Nucleus accumbens (tissue), 56 donors: Measurements from ENCODE around the gene PSMD14.
"Not testable (repeated sequence)": the region's sequence is repeated elsewhere in the genome, so short reads cannot be mapped to it uniquely, and the experiment has no call there.

Experiments
- DNase-seq, 56 donors: peaks; one replicate each; lab custom pipeline; 2025; lab: John Stamatoyannopoulos, UW

PSMD14 gene

DNA sequence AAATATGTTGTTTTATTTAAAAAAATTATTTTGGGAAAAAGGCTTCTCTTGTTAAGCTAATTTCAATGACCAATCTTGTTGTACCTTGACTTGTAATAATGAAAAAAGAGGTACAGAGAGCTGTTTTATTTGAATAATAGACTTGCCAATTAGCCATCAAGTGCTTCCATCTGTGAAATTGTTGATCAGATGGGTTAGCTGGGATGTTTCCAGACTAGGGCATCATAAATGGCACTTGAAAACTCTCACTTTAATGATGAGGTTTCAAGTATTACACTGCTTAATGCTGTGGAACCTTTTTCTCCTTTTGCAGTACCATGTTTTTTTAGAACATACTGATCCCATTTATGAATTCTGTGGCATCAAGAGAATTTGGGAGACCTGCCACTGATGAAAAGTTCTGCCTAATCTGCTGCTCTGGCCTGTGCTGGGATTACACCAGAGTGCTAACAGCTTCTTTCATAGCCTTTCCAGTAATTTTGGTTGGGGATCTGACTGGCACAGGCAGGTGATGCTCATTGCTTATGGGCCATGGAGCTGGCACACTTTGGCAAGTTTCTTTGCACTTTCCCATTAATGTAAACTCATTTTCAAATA lies 24.2 kb downstream of the PSMD14 start:
- no peak for DNase-seq

DNA sequence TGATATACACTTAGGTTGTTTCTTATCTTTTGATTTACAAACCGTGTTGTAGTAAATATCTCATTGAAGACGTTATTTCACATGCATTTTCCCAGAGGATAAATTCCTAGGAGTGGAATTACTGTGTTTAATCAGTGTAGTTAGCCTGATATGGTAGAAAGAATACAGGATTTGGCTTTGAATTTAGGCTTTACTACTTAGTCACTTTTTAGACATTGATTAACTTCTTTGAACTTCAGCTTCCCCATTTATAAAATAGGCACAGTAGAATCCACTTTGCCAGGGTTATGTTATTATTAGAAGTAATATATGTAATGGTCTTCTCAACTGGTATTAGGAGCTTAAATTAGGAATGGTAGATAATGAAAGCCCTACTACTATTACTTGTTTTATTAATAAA lies 27.4 kb downstream of the PSMD14 start:
- no peak for DNase-seq

DNA sequence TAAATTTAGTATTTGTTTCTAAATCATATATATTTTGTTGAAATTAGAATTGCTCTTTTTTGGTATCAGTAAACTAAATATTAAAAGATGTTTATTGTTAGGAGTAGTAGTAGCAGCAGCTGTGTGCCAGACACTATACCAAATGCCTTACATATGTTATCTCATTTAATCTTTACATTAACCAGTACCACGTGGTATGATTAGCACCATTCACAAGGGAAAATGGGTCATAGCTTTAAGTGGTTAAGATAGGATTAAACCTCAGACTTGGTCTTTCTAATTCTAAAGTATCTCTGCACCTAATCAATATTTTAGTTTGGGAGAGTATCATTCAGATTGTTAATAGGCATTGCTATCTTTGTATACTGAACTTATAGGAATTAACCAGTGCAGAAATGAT lies 29.0 kb downstream of the PSMD14 start:
- no peak for DNase-seq

DNA sequence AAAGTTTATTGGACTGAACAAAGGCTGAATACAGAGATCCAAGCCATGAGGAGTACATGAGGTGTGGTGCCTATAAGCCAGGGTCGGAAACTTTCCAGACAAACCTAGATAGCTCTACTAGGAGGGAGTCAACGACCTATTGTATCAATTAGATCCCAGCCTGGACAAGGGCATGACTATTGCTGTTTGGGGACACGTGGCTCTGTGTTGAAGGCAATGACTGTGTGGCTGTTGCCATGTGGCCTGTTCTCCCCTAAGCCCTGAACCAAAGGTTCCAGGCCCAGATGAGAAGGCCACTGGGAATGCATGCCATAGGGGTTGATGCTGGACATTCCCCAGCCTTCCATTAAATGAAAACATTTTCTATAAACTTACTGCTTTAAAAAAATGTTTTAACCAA lies 31.3 kb downstream of the PSMD14 start:
- not testable (repeated sequence) for DNase-seq

DNA sequence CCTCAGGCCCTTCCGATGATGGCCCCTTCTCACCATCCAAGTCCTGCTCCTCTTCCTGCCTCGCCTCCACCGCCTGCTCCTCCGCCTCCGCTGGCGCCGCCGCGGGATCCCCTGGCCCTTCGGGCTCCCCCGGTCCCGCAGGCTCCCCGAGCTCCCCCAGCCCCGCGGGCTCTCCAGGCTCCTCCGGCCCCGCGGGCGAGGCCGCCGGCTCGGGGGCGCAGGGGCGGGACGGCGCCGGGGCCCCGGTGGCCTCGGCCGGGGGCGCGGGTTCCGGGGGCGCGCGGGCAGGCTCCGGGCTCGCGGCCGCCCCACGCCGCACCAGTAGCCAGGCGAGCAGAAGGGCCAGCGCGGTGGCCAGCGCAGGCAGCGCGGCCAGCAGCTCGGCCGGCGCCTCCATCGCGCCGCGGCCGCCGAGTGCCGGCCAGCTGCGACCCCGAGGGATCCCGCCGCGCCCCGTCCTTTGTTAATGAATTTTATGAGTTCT lies 32.7 kb downstream of the PSMD14 start:
- not testable (repeated sequence) for DNase-seq

DNA sequence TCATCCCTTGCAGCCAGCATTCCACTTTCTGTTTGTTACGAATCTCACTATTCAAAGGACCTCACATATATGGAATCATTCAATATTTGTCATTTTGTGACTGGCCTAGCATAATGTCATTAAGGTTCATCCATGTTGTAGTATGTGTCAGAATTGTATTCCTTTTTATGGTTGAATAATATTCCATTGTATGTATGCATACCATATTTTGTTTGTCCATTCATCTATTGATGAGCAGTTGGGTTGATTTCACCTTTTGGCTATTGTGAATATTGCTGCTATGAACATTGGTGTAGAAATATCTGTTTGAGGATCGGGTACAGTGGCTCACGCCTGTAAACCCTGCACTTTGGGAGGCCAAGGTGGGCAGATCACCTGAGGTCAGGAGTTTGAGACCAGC lies 35.0 kb downstream of the PSMD14 start:
- DNase-seq = no peak

DNA sequence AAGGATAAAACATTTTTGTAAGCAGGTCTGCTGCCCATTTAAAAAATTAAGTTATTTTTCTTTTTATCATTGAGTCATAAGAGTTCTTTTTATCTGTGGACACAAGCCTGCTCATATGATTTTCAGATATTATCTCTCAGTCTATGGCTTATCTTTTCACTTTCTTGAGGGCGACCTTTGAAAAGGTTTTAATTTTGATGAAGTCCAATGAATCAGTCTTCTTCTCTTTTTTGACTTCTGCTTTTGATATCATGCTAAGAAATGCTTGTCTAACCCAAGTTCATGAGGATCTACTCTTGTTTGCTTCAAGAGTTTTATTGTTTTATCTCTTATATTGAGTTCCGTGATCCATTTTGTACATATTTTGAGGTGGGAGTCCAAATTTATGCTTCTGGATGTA lies 36.5 kb downstream of the PSMD14 start:
- no peak for DNase-seq

DNA sequence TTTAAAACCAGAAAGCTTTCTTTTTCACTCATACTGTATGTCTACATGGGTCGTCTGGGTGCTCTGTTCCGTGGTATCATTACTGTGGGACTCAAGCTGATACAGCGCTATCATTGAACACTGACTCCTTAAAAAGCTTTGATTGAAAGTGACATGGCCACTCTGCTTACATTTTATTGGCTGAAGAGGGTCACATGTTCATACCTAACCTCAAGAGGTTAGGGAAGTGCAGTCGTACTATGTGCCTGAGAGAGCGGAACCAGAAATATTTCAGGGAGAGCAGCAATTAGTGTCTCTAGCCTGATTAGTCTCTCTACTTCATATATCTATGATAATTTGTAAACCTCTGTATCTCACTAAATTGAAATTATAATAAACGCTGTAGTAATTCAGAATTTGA lies 43.5 kb downstream of the PSMD14 start:
- DNase-seq = no peak

DNA sequence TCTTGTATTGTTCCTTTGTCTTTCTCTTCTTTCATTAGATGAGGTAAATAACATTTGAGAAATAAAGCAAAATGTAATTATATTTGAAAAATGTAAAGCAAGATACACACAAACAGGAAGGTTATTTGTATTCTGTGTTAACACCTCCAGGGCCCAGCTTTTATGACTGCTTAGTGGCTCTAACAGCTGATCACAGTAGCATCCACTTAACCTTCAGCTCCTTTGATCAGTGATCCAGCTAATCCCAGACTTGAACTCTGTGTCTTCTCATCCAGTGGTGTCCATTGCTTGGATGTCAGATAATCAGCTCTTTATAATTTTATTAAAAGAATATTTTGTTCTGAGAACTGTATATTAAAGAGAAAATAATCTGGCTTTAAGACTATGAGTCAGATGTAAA lies 44.5 kb downstream of the PSMD14 start:
- no peak for DNase-seq

DNA sequence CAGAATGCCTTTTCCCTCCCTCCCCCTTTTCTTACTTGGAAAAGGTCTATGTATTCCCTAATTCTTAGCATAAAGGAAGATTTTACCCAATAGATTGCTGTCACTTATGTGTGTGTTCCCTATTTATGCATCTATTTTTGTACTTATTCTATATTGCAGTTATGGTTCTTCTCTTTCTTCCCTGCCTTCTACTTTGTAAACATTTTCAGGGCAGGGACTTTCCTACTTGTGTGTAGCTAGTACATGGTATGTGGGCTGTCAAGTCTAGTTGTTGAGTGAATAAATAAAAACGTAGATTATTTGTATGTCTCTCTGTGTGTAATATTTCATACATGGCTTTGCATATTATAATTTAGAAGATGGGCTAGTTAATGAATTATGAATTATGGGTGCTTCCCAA lies 45.3 kb downstream of the PSMD14 start:
- no peak for DNase-seq

DNA sequence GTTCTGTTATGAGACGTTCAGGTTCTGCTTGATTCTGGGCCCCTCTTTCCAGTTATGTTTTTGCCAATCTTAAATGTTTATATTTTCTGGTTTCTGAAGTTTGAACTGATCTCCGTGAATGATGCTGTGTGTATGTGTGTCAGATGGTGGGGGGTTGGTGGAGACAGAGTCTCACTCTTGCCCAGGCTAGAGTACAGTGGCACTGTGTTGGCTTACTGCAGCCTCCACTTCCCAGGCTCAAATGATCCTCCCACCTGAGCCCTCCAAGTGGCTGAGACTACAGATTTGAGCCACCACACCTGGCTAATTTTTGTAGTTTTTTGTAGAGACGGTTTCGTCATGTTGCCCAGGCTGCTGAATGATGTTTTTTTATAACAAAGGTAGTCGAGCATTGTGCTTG lies 45.9 kb downstream of the PSMD14 start:
- DNase-seq = no peak

DNA sequence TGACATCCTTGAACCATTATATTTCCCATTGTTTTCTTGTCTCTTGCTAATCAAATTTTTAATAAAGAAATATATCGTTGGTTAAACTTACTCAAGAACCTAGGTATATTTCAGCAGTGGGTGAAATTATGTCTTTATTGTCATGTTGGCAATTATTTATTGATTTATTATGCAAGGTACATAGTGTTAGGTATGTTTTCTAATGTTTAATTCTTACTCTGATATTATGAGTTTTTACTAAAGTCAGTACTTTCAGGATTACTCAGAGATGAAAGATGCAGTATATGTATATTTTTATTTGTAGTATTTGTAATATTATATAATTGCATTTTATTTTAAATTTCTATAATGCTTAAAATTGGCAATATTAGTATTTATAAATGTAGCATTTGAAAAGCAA lies 46.9 kb downstream of the PSMD14 start:
- no peak for DNase-seq

DNA sequence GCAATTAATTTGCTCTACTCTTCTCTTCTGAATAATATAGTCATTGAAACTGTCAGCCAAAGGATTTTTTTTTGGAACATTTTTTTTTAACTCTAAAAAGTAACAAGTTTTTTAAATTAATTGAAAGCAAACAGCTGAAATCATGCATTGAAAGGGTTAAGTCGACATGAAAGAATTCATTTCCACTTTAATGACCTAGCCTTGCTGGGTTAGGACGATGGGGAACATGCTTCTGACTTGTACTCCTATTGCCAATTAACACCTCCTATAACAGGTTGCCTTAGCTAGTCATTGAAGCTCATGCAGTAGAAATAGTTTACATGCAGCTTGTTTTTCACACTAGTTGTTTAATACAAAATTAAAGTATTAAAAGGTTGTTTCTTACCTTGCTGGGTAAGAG lies 47.8 kb downstream of the PSMD14 start:
- DNase-seq = no peak

DNA sequence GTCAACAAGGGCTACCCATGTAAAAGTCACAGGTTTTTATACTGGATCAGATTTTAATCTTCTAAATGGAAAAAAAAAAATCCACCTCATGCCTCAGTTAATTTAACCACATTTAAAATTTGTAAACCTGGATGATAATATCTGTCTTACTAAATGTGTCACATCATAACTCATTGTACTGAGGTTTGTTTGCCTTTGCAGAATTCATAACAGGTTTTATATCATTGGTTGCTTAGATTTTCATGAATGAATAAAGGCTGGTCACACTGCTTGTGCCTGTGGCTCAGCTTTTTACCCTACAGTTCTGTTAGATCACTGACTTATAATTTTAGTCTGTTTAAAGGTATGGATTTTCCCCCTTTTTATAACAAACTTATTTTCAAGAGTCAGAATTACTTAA lies 48.9 kb downstream of the PSMD14 start:
- DNase-seq = no peak

DNA sequence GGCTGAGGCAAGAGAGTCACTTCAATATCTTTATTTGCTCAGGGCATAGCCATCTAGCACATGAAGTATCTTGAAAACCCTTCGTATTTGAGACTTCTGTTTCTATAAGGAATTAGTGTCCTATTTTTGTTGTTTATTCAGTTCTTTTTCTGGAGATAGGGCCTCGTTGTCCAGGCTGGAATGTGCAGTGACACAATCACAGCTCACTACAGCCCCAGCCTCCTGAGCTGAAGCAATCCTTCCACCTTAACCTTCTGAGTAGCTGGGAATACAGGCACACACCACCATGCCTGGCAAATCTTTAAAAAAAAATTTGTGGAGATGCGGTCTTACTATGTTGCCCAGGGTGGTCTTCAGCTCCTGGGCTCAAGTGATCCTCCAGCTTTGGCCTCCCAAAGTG lies 50.6 kb downstream of the PSMD14 start:
- DNase-seq = no peak

DNA sequence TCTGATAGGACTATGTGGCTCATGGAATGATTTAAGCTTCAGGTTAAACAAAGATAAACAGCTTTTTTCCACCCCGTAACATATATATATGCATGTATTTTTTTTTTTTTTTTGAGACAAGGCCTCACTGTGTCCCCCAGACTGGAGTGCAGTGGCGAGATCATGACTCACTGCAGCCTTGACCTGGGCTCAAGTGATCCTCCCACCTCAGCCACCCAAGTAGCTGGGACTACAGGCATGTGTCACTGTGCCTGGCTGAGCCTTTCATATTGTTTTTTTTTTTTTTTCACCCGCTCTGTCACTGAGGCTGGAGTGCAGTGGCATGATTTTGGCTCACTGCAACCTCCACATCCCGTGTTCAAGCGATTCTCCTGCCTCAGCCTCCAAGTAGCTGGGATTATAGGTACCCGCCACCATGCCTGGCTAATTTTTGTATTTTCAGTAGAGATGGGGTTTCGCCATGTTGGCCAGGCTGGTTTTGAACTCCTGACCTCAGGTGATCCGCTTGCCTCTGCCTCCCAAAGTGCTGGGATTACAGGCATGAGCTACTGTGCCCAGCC lies 52.0 kb downstream of the PSMD14 start:
- DNase-seq = not testable (repeated sequence)

DNA sequence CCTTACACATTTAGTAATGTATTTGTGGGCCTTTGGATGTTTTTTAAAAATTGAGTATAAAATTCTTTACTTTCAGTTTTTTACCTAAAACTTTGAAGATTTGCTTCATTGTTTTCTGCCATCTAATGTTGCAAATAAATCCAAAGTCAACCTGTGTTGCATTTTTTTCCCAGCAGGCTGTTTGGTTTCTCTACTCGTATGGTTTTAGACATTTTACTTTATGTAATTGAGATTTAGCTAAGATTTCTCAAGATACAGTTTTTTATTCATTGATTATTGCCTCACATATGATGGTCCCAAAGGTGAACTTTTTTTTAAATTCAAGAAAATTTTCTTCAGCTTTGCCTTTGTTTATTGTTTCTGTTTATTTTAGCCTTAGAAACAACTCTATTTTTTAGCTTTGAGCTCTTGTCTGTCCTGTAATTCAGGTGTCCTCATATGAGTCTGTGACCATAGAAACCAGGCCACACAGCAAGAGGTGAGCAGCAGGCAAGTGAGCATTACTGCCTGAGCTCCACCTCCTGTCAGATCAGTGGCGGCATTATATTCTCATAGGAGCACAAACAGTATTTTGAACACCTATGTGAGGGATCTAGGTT lies 54.4 kb downstream of the PSMD14 start:
- no peak for DNase-seq

DNA sequence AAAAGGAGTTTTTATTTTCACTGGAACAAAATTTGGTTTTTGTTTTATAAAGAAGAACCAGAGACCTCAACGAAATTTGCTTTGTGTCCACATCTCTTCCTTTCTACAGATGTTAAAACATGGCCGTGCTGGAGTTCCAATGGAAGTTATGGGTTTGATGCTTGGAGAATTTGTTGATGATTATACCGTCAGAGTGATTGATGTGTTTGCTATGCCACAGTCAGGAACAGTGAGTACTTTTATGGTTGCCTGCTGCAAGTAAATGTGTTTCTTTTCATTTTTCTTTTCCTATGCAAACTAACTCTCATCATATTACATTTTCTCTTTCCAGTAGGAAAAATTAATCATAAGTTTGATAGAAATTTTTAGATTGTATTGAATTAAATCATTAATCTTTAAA lies 59.5 kb downstream of the PSMD14 start:
- DNase-seq = no peak

DNA sequence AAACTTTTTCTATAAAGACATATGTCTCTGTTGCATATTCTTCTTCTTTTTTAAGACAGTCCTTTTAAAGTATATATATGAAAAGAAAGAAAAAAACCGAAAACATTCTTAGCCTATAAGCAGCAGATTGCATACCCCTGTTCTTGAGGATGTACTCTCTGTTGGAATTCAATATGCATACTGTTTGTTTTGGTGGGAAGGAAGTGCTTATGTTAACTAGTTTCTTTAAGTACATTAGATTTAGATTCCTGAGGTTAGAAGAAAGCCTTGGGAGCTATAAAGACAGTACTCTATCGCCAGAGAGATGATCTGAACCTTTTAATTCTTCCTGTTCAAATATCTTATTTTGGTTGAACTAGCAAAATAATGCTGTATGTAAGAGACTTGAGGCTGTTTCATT lies 61.1 kb downstream of the PSMD14 start:
- no peak for DNase-seq

DNA sequence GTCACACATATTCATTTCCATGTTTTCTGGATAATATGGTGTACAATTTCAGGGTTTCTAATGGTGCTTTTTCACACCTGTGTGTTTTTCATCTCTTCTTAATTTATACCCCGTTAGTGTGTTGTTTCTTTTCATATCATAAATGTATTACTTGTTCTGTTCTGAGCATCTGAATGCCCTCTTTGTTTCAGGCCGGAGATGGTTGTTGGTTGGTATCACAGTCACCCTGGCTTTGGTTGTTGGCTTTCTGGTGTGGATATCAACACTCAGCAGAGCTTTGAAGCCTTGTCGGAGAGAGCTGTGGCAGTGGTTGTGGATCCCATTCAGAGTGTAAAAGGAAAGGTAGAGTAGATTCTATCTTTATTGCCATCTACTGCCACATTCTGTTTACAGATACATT lies 62.8 kb downstream of the PSMD14 start:
- DNase-seq = peak in 23 of 56 donors; percentile 1 to 32 (median 7)

DNA sequence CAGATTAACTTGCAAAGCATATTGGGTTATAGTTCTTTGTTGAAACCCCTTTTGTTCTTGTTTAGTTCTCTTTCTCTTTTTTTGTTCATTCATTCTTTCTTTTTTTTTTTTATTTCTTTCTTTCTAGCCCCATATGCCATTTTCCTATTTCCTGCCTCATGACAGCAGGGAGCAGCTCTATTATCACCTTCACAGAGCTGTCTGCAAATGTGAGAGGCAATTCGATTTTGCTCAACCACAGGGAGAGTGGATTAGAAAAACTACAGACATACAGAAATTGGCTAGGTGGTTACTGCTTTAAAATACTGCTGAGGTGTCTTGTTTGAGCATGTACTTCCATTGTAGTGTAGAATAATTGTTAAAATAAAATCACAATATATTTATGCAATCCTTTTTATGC lies 63.6 kb downstream of the PSMD14 start:
- no peak for DNase-seq

DNA sequence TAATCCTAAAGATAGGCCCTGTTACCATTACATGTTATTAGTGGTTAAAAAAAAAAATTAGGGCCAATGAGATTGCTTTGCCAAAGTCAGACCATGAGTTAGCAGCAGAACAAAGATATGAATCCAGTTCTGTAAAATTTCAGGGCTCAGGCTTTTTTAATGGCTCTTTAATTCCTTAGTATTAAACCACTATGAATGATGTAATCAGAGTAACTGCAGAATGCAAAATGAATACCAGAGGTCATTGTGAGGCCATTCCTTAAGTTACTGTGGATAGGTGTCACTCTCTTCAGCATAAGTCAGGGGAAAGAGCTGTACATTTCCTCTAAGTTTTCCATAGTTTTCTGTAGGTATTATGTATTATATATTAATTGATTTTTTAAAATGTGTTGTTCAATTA lies 65.7 kb downstream of the PSMD14 start:
- no peak for DNase-seq

DNA sequence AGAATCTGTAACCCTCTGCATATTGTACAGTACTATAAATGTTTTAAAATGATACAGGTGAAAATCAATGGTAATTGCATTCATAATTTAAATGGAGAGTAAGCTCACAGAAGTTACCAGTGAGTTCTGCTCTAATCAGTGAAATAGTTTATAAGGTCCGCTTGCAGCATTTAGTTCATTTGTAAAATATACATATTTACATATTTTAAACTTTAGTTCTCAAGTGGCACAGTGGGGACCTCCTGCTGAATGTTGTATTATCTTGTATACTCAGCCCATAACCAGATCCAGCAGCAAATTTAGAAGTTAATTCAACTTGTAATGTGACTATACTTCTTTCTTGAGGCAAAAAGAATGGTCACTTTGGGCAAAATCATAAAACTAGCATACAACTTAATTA lies 66.2 kb downstream of the PSMD14 start:
- no peak for DNase-seq
